ENCODE data around the gene ADM.
A peak's percentile ranks its signal among the peaks of the same experiment; 100 is the strongest.

ADM gene

GRCh38 chr11:10302359-10302743 lies 2.5 kb upstream of the ADM start:
- Histone ChIP-seq H3K27ac (ENCODE audit: insufficient read depth, low read length, poor library complexity, severe bottlenecking) (peak overlapping the region; percentile 78), H3K4me1 (ENCODE audit: control insufficient read depth, insufficient read depth, low read length, poor library complexity, severe bottlenecking) (peaks cover 37% of the 10 kb centered on the region), H3K36me3 (ENCODE audit: control insufficient read depth, insufficient read depth, low read length) (no peaks in the 10 kb centered on the region), H3K4me3 (ENCODE audit: insufficient read depth, low read depth, low read length, poor library complexity, severe bottlenecking) (peak overlapping the region; percentile 98), H3K9me3 (ENCODE audit: control insufficient read depth, low read length) (no peaks in the 10 kb centered on the region), H3K27me3 (replicated peaks; ENCODE audit: control insufficient read depth, insufficient read depth, low read length, poor library complexity, severe bottlenecking) (peaks cover 12% of the 10 kb centered on the region)
- no peak for DNase-seq

GRCh38 chr11:10302744-10303557 lies 1.9 kb upstream of the ADM start:
- peaks cover 43% of the 10 kb centered on the region for H3K4me1 ChIP-seq (ENCODE audit: control insufficient read depth, insufficient read depth, low read length, poor library complexity, severe bottlenecking)
- peaks cover 12% of the 10 kb centered on the region for H3K27me3 ChIP-seq (replicated peaks; ENCODE audit: control insufficient read depth, insufficient read depth, low read length, poor library complexity, severe bottlenecking)
- peak; percentile 54 to 69 (median 58) for DNase-seq

GRCh38 chr11:10303558-10304363 lies 1.1 kb upstream of the ADM start:
- H3K27ac ChIP-seq (ENCODE audit: insufficient read depth, low read length, poor library complexity, severe bottlenecking): peak overlapping the region; percentile 78
- DNase-seq: peak in 1 of 3 donors; percentile 15
- H3K36me3 ChIP-seq (ENCODE audit: control insufficient read depth, insufficient read depth, low read length): no peaks in the 10 kb centered on the region
- H3K27me3 ChIP-seq (replicated peaks; ENCODE audit: control insufficient read depth, insufficient read depth, low read length, poor library complexity, severe bottlenecking): peaks cover 12% of the 10 kb centered on the region
- H3K4me1 ChIP-seq (ENCODE audit: control insufficient read depth, insufficient read depth, low read length, poor library complexity, severe bottlenecking): peaks cover 47% of the 10 kb centered on the region
- peak overlapping the region; percentile 98 for H3K4me3 ChIP-seq (ENCODE audit: insufficient read depth, low read depth, low read length, poor library complexity, severe bottlenecking)
- H3K9me3 ChIP-seq (ENCODE audit: control insufficient read depth, low read length): no peaks in the 10 kb centered on the region

More at GRCh38 chr11:10302744-10303557, 1.9 kb upstream of the ADM start:
- peak overlapping the region; percentile 78 for H3K27ac ChIP-seq (ENCODE audit: insufficient read depth, low read length, poor library complexity, severe bottlenecking)
- H3K4me3 ChIP-seq (ENCODE audit: insufficient read depth, low read depth, low read length, poor library complexity, severe bottlenecking): peak overlapping the region; percentile 98
- H3K9me3 ChIP-seq (ENCODE audit: control insufficient read depth, low read length): no peaks in the 10 kb centered on the region
- H3K36me3 ChIP-seq (ENCODE audit: control insufficient read depth, insufficient read depth, low read length): no peaks in the 10 kb centered on the region

GRCh38 chr11:10305262-10305963 lies 540 bp downstream of the ADM start:
- H3K4me3 ChIP-seq (ENCODE audit: insufficient read depth, low read depth, low read length, poor library complexity, severe bottlenecking): peak overlapping the region; percentile 98
- H3K27me3 ChIP-seq (replicated peaks; ENCODE audit: control insufficient read depth, insufficient read depth, low read length, poor library complexity, severe bottlenecking): peaks cover 12% of the 10 kb centered on the region
- H3K36me3 ChIP-seq (ENCODE audit: control insufficient read depth, insufficient read depth, low read length): no peaks in the 10 kb centered on the region
- no peak overlapping the region for H3K27ac ChIP-seq (ENCODE audit: insufficient read depth, low read length, poor library complexity, severe bottlenecking)
- DNase-seq: no peak
- no peaks in the 10 kb centered on the region for H3K9me3 ChIP-seq (ENCODE audit: control insufficient read depth, low read length)
- H3K4me1 ChIP-seq (ENCODE audit: control insufficient read depth, insufficient read depth, low read length, poor library complexity, severe bottlenecking): peaks cover 47% of the 10 kb centered on the region

- DNase-seq: no peak
- no peaks in the 10 kb centered on the region for H3K36me3 ChIP-seq (ENCODE audit: control insufficient read depth, insufficient read depth, low read length)
- H3K4me1 ChIP-seq (ENCODE audit: control insufficient read depth, insufficient read depth, low read length, poor library complexity, severe bottlenecking): peaks cover 47% of the 10 kb centered on the region
- peak overlapping the region; percentile 98 for H3K4me3 ChIP-seq (ENCODE audit: insufficient read depth, low read depth, low read length, poor library complexity, severe bottlenecking)
- H3K27ac ChIP-seq (ENCODE audit: insufficient read depth, low read length, poor library complexity, severe bottlenecking): no peak overlapping the region
- no peaks in the 10 kb centered on the region for H3K9me3 ChIP-seq (ENCODE audit: control insufficient read depth, low read length)
- peaks cover 12% of the 10 kb centered on the region for H3K27me3 ChIP-seq (replicated peaks; ENCODE audit: control insufficient read depth, insufficient read depth, low read length, poor library complexity, severe bottlenecking)
Observed at GRCh38 chr11:10305964-10306918, 1.4 kb downstream of the ADM start.

- no peak overlapping the region for H3K27ac ChIP-seq (ENCODE audit: insufficient read depth, low read length, poor library complexity, severe bottlenecking)
- no peaks in the 10 kb centered on the region for H3K36me3 ChIP-seq (ENCODE audit: control insufficient read depth, insufficient read depth, low read length)
- DNase-seq: no peak
- H3K9me3 ChIP-seq (ENCODE audit: control insufficient read depth, low read length): no peaks in the 10 kb centered on the region
- peaks cover 12% of the 10 kb centered on the region for H3K27me3 ChIP-seq (replicated peaks; ENCODE audit: control insufficient read depth, insufficient read depth, low read length, poor library complexity, severe bottlenecking)
- peaks cover 47% of the 10 kb centered on the region for H3K4me1 ChIP-seq (ENCODE audit: control insufficient read depth, insufficient read depth, low read length, poor library complexity, severe bottlenecking)
- H3K4me3 ChIP-seq (ENCODE audit: insufficient read depth, low read depth, low read length, poor library complexity, severe bottlenecking): peak overlapping the region; percentile 98
Observed at GRCh38 chr11:10307022-10307399, 2.1 kb downstream of the ADM start.

GRCh38 chr11:10307400-10308200 lies 2.7 kb downstream of the ADM start:
- H3K4me1 ChIP-seq (ENCODE audit: control insufficient read depth, insufficient read depth, low read length, poor library complexity, severe bottlenecking): peaks cover 47% of the 10 kb centered on the region
- no peaks in the 10 kb centered on the region for H3K36me3 ChIP-seq (ENCODE audit: control insufficient read depth, insufficient read depth, low read length)
- no peak overlapping the region for H3K27ac ChIP-seq (ENCODE audit: insufficient read depth, low read length, poor library complexity, severe bottlenecking)
- peaks cover 12% of the 10 kb centered on the region for H3K27me3 ChIP-seq (replicated peaks; ENCODE audit: control insufficient read depth, insufficient read depth, low read length, poor library complexity, severe bottlenecking)
- DNase-seq: peak; percentile 67 to 77 (median 74)
- no peaks in the 10 kb centered on the region for H3K9me3 ChIP-seq (ENCODE audit: control insufficient read depth, low read length)
- H3K4me3 ChIP-seq (ENCODE audit: insufficient read depth, low read depth, low read length, poor library complexity, severe bottlenecking): peak overlapping the region; percentile 98

- H3K9me3 ChIP-seq (ENCODE audit: control insufficient read depth, low read length): no peaks in the 10 kb centered on the region
- DNase-seq: no peak
- no peak overlapping the region for H3K27ac ChIP-seq (ENCODE audit: insufficient read depth, low read length, poor library complexity, severe bottlenecking)
- H3K36me3 ChIP-seq (ENCODE audit: control insufficient read depth, insufficient read depth, low read length): no peaks in the 10 kb centered on the region
- peaks cover 46% of the 10 kb centered on the region for H3K4me1 ChIP-seq (ENCODE audit: control insufficient read depth, insufficient read depth, low read length, poor library complexity, severe bottlenecking)
- H3K27me3 ChIP-seq (replicated peaks; ENCODE audit: control insufficient read depth, insufficient read depth, low read length, poor library complexity, severe bottlenecking): peaks cover 12% of the 10 kb centered on the region
- H3K4me3 ChIP-seq (ENCODE audit: insufficient read depth, low read depth, low read length, poor library complexity, severe bottlenecking): peak overlapping the region; percentile 98
Observed at GRCh38 chr11:10308201-10308954, 3.5 kb downstream of the ADM start.
